Stimulated activated memory B cell treated with anti-CD40 and anti-IgM and Interleukin-4, amounts not matched to agents 10 μg/mL and 1 μg/mL and 100 μg/mL, for 72 hours (primary cell): ENCODE data around the gene MSRB1.

Experiments used
- ATAC-seq: fragments of 150-1000 bp; cut with Tn5 transposase; 2 replicates; pipeline ENCODE4 v1.10.0; 2021
- H3K27ac Mint-ChIP-seq: one replicate; pipeline ENCODE4 v1.8.0; 2022; ENCODE audit warnings: mild to moderate bottlenecking, mixed read lengths
- H3K27me3 Mint-ChIP-seq: one replicate; pipeline ENCODE4 v1.8.0; 2022; ENCODE audit warnings: mixed read lengths
- H3K36me3 Mint-ChIP-seq: one replicate; pipeline ENCODE4 v1.8.0; 2022; ENCODE audit warnings: mixed read lengths
- H3K4me1 Mint-ChIP-seq: one replicate; pipeline ENCODE4 v1.8.0; 2022; ENCODE audit warnings: mixed read lengths
- H3K4me3 Mint-ChIP-seq: one replicate; pipeline ENCODE4 v1.8.0; 2022; ENCODE audit warnings: mild to moderate bottlenecking, moderate library complexity, mixed read lengths
- H3K9me3 Mint-ChIP-seq: one replicate; pipeline ENCODE4 v1.8.0; 2022; ENCODE audit warnings: mixed read lengths

The MSRB1 gene, protein sequence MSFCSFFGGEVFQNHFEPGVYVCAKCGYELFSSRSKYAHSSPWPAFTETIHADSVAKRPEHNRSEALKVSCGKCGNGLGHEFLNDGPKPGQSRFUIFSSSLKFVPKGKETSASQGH

DNA sequence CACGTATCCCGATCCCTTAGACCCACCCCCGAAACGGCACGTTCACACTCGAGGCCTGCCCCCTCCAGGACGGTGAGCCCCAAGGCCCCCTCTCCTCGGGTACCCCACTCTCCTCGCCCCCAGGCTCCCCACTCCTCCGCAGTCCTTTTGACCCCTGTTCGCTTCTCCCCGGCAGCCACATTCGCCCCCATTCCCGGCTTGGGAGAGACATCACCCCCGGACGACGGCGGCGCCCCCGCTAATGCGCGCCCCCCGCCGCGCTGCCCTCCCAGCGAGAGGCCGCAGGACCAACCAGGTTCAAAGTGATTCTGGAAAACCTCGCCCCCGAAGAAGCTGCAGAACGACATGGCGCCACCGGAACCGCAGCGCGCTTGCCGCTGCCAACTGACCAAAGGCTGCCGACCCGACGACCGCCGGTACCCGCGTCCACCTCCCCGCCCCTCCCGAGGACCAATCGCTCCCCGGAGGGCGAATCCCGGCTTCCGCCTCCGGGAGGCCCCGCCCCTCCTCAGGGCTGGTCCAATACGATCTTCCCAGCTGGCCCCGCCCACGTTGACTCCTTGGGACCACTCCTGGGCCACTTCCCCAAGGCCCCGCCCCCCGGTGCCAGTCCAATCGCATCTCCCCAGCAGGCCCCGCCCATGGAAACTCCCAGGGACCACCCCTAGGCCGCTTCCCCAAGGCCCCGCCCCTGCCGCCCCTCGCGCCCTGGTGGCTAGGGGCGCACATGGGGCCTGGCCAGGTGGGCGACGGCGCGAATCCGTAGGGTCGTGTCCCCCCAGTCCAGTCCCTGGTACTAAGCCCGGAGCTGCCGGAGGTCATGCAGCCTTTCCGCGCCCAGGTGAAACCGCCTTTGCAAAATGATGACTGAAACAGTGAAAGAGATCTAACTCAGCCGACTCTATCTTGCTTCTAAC lies at the start of gene MSRB1:
Gene MSRB1, minus strand, starts transcription at position 390 of the 917 bp plus-strand sequence. Its CDS starts 43 bp downstream, at position 347.
- no peaks in the 10 kb centered on the region for H3K9me3 Mint-ChIP-seq
- H3K36me3 Mint-ChIP-seq, result peaks cover 14% of the 10 kb centered on the region
- H3K27me3 Mint-ChIP-seq, result peaks cover 7% of the 10 kb centered on the region
- H3K4me3 Mint-ChIP-seq, result peak within 1 kb of the TSS; percentile 97
- peak within 1 kb of the TSS; percentile 94 for H3K27ac Mint-ChIP-seq
- ATAC-seq, result peak; percentile 97
- H3K4me1 Mint-ChIP-seq, result peaks cover 40% of the 10 kb centered on the region

DNA sequence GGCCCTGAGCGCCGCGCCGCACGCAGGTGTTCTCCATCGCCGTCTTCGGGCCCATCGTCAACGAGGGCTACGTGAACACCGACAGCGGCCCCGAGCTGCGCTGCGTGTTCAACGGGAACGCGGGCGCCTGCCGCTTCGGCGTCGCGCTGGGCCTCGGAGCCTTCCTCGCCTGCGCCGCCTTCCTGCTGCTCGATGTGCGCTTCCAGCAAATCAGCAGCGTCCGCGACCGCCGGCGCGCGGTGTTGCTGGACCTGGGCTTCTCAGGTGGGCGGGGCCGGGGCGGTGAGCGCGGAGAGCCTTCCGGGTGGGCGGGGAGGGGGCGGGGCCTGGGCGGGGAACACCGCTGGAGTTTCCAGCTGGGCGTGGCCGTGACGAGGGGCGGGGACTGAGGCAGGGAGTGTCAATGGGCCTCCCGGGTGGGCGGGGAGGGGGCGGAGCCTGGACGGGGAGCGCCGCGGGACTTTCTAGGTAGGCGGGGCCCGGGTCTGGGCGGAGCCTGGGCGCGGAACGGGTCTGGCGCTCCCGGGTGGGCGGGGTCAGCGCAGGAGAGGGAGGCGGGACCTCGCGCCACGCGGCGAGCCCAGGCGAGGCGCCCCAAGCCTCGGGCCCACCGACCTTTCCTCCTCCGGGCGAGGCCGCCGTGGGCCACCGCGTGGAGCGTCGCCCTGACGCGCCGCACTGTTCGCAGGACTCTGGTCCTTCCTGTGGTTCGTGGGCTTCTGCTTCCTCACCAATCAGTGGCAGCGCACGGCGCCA lies 49.1 kb upstream of the MSRB1 start:
- H3K36me3 Mint-ChIP-seq, result peaks cover 18% of the 10 kb centered on the region
- H3K27ac Mint-ChIP-seq, result peak overlapping the region; percentile 95

DNA sequence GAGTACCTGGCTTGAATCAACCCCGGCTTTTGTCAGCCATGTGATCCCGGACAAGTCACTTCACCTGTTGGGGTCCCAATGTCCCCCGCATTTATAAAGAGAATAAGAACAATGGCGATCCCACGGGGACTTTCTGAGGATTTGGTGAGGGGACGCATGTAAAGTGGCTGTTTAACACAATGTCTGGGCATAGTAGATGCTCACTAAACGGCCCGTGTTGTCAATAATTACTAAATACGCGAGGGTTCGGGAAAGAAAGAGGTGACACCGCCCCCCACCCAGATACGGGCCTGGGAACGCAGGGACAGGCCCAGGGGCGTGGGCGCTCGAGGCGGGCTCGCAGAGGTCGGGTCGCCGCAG lies 48.6 kb upstream of the MSRB1 start:
- H3K27me3 Mint-ChIP-seq, result no peaks in the 10 kb centered on the region
- H3K27ac Mint-ChIP-seq, result peak overlapping the region; percentile 95
- peaks cover 38% of the 10 kb centered on the region for H3K4me1 Mint-ChIP-seq
- no peak for ATAC-seq
- H3K4me3 Mint-ChIP-seq, result peak overlapping the region; percentile 91
- peaks cover 23% of the 10 kb centered on the region for H3K36me3 Mint-ChIP-seq
- H3K9me3 Mint-ChIP-seq, result no peaks in the 10 kb centered on the region

More for the DNA sequence above, 49.1 kb upstream of the MSRB1 start:
- Mint-ChIP-seq H3K27me3 (no peaks in the 10 kb centered on the region), H3K9me3 (no peaks in the 10 kb centered on the region), H3K4me1 (peaks cover 33% of the 10 kb centered on the region), H3K4me3 (peak overlapping the region; percentile 91)
- peak; percentile 72 for ATAC-seq

DNA sequence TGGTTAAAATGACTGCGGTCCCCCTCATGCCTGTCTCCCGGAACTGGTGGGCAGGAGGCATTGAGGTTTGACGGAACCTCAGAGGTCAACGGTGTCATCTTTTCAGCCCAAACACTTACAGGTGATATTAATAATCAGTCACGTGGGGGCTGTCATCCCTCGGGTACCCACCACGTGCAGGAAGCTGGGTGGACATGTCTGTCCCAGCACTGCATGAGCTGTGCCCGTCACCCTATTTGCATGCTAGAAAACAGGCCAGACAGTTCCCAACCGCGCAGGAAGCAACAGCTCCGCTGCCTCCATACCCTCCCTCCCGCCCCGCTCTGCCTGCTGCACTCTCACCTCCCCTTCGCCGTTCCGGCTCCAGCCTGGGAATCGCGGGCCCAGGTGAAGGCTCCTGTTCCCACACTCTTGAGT lies 48.1 kb upstream of the MSRB1 start:
- H3K4me3 Mint-ChIP-seq, result peak overlapping the region; percentile 91
- H3K27ac Mint-ChIP-seq, result peak overlapping the region; percentile 95
- peak; percentile 84 for ATAC-seq
- no peaks in the 10 kb centered on the region for H3K27me3 Mint-ChIP-seq
- H3K4me1 Mint-ChIP-seq, result peaks cover 42% of the 10 kb centered on the region
- peaks cover 26% of the 10 kb centered on the region for H3K36me3 Mint-ChIP-seq
- H3K9me3 Mint-ChIP-seq, result no peaks in the 10 kb centered on the region

DNA sequence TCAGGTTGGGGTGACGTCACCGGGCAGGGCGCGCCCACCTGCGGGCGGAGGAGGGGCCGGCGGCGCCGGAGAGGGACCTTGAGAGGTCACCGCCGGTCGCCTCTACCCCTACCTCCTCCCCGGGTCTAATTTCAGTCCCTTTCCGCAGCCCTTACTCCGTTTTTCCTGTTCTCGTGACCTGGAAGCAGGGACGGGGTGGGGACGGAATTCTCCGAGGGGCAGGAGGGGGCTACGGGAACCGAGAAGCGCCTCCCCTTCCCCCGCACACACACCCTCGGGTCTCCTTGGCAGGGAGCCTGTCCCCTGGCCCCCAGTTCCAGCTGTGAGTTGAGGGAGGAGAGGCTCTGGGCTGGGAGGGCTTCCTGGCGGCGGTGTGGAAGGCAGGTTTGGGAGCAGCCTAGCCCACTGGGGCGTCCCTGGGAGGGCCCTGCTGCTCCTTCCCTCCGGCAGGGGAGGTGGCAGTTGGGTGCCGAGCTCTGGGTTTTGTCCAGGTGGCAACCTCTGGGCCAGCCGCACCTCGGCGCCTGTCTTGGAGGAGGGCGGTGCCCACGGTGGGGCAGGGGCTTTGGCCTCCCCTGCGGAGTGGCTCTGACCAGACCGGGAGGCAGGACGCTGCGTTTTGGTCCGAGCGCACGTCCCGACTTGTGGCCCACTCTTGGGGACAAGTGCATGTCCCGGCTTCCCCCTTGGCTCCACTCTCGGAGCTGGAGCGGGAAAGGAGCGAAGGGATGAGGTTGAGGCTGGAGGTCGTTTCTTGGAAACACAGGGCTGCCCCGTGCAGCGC lies 47.5 kb upstream of the MSRB1 start:
- peaks cover 47% of the 10 kb centered on the region for H3K4me1 Mint-ChIP-seq

DNA sequence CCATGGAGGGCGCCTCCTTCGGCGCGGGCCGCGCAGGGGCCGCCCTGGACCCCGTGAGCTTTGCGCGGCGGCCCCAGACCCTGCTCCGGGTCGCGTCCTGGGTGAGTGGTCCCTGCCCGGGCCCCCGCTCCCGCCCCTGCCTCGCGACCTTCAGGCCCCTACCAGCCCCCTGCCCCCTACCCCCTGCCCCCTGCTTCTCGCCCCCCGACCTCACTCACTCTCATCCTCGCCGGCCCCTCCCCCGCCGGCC lies 47.0 kb upstream of the MSRB1 start:
- no peaks in the 10 kb centered on the region for H3K9me3 Mint-ChIP-seq
- peaks cover 18% of the 10 kb centered on the region for H3K36me3 Mint-ChIP-seq
- no peaks in the 10 kb centered on the region for H3K27me3 Mint-ChIP-seq
- H3K4me1 Mint-ChIP-seq, result peaks cover 52% of the 10 kb centered on the region
- ATAC-seq, result no peak
- H3K27ac Mint-ChIP-seq, result peak overlapping the region; percentile 95
- peak overlapping the region; percentile 91 for H3K4me3 Mint-ChIP-seq

More for the DNA sequence above, 47.5 kb upstream of the MSRB1 start:
- ATAC-seq, result peak; percentile 28
- peak overlapping the region; percentile 95 for H3K27ac Mint-ChIP-seq
- peak overlapping the region; percentile 91 for H3K4me3 Mint-ChIP-seq
- H3K9me3 Mint-ChIP-seq, result no peaks in the 10 kb centered on the region
- peaks cover 22% of the 10 kb centered on the region for H3K36me3 Mint-ChIP-seq
- no peaks in the 10 kb centered on the region for H3K27me3 Mint-ChIP-seq

DNA sequence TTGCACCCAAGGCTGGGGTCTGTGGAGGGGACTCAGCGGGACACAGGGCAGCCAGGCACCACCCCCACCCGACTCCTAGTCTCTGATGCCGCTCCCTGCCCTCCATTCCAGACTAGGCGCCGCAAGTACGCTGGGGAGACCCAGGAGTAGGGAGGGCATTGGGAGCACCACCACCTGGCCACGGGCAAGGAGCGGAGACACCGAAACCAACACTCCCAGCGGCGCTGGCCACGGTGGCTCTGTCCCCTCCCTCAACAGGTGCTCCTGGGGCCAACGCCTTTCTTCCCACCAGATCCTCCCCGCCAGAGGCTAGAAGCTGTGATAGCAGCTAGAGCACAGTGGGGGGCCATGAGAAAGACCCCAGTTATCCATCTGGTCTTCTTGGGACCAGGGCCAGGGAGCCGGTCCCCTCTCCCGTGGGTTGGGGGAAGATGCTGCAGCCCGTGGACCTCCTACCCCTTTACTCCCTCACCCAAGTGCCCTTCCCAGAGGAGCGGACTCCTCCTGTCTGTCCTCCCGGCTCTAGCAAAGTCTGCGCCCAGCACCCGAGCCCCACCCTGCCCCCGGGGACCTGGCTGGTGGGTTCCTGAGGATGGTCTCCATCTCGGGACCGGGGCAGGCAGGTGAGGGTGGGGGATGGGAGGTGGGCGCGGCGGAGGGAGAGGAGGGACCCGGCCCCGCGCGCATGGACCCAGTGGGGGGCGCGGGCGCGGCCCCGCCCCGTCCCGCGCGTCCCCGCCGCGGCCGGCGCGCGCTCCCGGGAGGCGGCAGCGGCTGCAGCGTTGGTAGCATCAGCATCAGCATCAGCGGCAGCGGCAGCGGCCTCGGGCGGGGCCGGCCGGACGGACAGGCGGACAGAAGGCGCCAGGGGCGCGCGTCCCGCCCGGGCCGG lies 46.5 kb upstream of the MSRB1 start, which contains the start of gene SYNGR3:
Gene SYNGR3, plus strand, starts transcription at position 762 of the 892 bp plus-strand sequence. CDS start 133 bp downstream, outside the sequence.
- ATAC-seq, result no peak
- Mint-ChIP-seq H3K4me1 (peaks cover 58% of the 10 kb centered on the region), H3K36me3 (peaks cover 18% of the 10 kb centered on the region), H3K27ac (peak within 1 kb of the TSS; percentile 95), H3K27me3 (no peaks in the 10 kb centered on the region), H3K9me3 (no peaks in the 10 kb centered on the region), H3K4me3 (peak within 1 kb of the TSS; percentile 91)

DNA sequence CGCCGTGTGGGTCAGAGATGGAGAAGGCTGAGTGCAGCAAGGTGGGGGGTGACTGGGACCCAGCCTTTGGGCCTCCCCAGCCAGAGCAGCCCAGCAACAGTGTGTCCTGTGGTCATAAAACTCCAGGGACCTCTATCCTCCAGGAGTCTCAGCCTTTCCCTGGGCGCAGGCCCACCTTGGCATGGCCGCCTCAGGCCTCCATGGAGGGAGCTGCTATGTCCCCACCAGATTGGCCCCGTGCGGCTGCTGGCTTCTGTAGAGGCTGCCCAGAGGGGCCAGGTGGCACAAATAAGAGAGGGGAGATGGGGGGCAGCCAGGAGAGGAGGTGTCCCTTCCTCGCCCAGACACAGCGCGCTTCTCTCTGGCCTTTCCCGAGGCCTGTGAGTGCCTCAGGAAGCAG lies 44.2 kb upstream of the MSRB1 start:
- H3K4me3 Mint-ChIP-seq, result no peak overlapping the region

DNA sequence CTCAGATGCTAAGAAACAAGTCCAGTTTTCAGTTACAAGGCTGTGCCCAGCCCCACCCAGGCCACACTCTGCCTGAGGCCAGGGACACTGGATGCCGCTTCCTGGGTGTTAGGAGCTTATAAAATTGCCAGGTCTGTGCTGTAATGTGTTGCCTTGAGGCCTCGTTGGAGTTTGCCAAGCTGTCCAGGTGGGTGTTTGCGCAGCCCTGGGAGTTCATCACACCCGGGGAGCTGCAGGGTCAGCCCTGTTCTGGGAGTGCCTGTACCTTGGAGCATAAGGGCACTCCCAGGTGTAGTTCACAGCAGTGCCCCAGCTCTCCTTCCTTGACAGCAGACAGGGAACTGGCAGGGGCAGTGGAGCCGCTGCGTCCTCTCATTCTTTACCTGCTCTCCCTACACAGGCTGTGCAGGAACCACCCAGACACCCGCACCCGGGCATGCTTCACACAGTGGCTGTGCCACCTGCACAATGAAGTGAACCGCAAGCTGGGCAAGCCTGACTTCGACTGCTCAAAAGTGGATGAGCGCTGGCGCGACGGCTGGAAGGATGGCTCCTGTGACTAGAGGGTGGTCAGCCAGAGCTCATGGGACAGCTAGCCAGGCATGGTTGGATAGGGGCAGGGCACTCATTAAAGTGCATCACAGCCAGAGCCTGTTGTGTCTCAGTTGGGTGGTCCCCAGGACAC lies 42.6 kb upstream of the MSRB1 start:
- Mint-ChIP-seq H3K4me3 (peak overlapping the region; percentile 78), H3K27me3 (peaks cover 27% of the 10 kb centered on the region), H3K36me3 (peaks cover 18% of the 10 kb centered on the region), H3K4me1 (peaks cover 60% of the 10 kb centered on the region), H3K9me3 (no peaks in the 10 kb centered on the region), H3K27ac (peak overlapping the region; percentile 72)
- no peak for ATAC-seq

More for the DNA sequence above, 44.2 kb upstream of the MSRB1 start:
- H3K9me3 Mint-ChIP-seq, result no peaks in the 10 kb centered on the region
- no peak for ATAC-seq
- H3K27ac Mint-ChIP-seq, result peak overlapping the region; percentile 12
- H3K27me3 Mint-ChIP-seq, result peaks cover 12% of the 10 kb centered on the region
- H3K4me1 Mint-ChIP-seq, result peaks cover 56% of the 10 kb centered on the region
- H3K36me3 Mint-ChIP-seq, result peaks cover 18% of the 10 kb centered on the region

DNA sequence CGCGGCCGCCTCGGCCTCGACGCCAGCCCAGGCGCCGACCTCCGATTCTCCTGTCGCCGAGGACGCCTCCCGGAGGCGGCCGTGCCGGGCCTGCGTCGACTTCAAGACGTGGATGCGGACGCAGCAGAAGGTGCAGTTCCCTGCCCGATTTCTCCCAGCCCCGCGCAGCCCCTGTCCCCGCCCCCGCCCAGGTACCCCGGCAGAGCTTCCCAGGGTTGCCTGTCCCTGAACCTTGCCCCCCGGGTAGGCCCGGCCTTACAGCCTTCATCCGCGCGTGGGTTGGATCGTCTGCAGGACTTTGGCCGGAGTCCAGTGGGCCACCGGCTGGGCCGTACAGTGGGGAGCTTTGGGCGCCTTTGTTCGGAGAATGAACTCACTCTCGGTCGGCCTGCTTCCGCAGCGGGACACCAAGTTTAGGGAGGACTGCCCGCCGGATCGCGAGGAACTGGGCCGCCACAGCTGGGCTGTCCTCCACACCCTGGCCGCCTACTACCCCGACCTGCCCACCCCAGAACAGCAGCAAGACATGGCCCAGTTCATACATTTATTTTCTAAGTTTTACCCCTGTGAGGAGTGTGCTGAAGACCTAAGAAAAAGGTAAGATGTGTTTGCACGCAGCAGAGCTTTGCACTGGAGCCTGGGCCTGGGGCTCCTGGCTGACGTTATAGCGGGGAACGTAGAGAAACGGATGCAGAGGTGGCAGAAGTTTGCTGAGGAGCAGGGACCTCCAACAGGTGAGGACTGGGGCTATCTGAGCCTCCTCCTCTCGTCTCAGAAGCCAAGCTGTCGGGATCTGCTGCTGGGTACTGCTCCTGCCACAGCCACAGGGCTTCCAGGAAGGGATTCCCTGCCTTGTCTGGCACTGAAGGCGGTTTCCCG lies 41.6 kb upstream of the MSRB1 start:
- Mint-ChIP-seq H3K36me3 (peaks cover 18% of the 10 kb centered on the region), H3K27ac (peak overlapping the region; percentile 72), H3K27me3 (peaks cover 32% of the 10 kb centered on the region), H3K9me3 (no peaks in the 10 kb centered on the region), H3K4me1 (peaks cover 65% of the 10 kb centered on the region), H3K4me3 (peak overlapping the region; percentile 78)
- ATAC-seq, result peak; percentile 6

DNA sequence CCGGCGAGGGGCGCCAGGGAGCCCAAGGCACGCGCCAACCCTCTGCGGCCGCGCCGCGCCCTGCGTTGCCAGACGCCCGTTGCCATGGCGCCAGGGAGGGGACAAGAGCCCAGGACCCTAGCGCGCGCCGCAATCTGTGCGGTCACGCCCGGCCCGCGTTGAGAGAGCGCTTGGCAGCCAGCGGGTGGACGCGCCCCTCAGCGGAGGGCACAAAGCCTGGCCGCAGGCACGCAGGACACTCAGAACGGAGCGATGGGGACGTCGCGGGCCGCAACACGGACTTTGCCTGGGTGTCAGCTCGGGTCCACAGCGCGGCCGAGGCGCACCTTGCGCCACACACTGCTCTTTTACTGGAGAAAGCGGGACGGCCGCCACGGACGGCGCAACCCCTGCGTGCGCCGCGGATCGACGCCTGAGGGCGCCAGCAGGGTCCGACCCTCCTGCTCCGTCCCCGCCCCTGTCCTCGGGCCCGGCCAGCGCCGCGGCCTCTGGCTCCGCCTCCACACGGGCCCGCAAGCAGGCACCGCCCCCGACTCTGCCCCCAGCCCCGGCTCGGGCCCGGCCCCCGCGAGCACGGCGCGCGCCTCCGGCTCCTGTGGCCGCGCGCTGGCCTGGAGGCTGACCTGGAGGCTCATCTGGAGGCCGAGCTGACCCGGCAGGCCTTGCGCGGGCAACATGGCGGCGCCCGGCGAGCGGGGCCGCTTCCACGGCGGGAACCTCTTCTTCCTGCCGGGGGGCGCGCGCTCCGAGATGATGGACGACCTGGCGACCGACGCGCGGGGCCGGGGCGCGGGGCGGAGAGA lies 40.7 kb upstream of the MSRB1 start, which contains the start of gene GFER:
Gene GFER, plus strand, starts transcription at position 650 of the 803 bp plus-strand sequence. Its CDS starts 26 bp downstream, at position 676.
- no peaks in the 10 kb centered on the region for H3K9me3 Mint-ChIP-seq
- peak within 1 kb of the TSS; percentile 72 for H3K27ac Mint-ChIP-seq
- peaks cover 21% of the 10 kb centered on the region for H3K36me3 Mint-ChIP-seq
- ATAC-seq, result peak; percentile 93
- H3K4me3 Mint-ChIP-seq, result peak within 1 kb of the TSS; percentile 78
- H3K4me1 Mint-ChIP-seq, result peaks cover 63% of the 10 kb centered on the region
- peaks cover 36% of the 10 kb centered on the region for H3K27me3 Mint-ChIP-seq

DNA sequence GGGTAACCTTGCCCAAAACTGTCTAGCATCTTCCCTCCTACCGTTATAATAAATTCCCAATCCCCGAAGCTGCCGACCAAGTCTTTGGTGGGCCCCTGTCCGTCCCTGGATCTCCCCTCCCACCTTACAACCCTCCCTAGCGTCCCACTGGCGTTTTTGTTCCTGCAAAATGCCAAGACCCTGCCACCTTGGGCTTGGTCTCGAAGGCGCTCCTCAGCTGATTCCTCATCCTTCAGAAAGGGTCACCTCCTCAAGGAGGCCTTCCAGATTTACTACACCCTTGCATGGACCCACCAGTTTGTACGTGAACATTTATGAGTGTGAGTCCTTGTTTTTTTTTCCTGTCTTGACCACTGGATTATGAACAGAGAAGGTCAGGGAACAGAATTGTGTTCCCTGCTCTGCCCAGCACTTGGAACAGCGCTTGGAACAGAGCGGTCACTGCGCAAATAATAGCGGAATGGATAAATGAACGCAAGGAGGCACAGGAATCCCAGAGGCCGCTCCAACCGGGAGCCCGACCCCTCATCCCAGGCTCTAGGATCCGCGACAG lies 40.1 kb upstream of the MSRB1 start:
- H3K27me3 Mint-ChIP-seq, result peaks cover 41% of the 10 kb centered on the region
- peak overlapping the region; percentile 27 for H3K4me3 Mint-ChIP-seq
- peak overlapping the region; percentile 72 for H3K27ac Mint-ChIP-seq
- peaks cover 26% of the 10 kb centered on the region for H3K36me3 Mint-ChIP-seq
- H3K9me3 Mint-ChIP-seq, result no peaks in the 10 kb centered on the region
- peaks cover 63% of the 10 kb centered on the region for H3K4me1 Mint-ChIP-seq
- ATAC-seq, result no peak
